Right ventricle myocardium superior (tissue), 1 donor: ENCODE results near the gene GLT1D1. TPM values are rescaled to one million over a fixed set of nuclear protein-coding genes. Genes with fewer than 3 reads are reported as not detected.
"Not testable (repeated sequence)": the region's sequence is repeated elsewhere in the genome, so short reads cannot be mapped to it uniquely, and the experiment has no call there.

ENCODE experiments used
- ATAC-seq: fragments of 200-7000 bp; cut with Tn5 transposase; one replicate; pipeline ENCODE4 v1.9.1; 2020; ENCODE audit warnings: mild to moderate bottlenecking; ENCODE audit not compliant: poor library complexity
- DNase-seq: peaks from one replicate; pipeline ENCODE4 v3.0.0-alpha.2; 2020
- intact Hi-C: fragments of 100-400 bp; cut with DNase I; formaldehyde crosslinking; loops from one replicate; pipeline ENCODE4 v1.11.2; 2022
- long read RNA-seq: library from polyadenylated mRNA; unstranded; transcript quantifications from one replicate; pipeline ENCODE4 v2.0.0, GENCODE V29; 2021
- total RNA-seq: library from RNA; stranded (reverse); fragmentation: NEBNext Ultra II Directional; extraction: Animal tissue kit (Norgen Biotek cat#: 25700); gene quantifications from one replicate; pipeline ENCODE4 v1.2.1, GENCODE V29; 2021
- donor health status: DM: no; HTN: yes; CAD: no; lungs with severe emphysema.

The GLT1D1 gene
- total RNA-seq = 0.30 TPM
- long read RNA-seq, partial matches to known transcripts = 0 of 1 reads
- long read RNA-seq, other reads (novel, unspliced or antisense) = 1 of 1 reads

DNA sequence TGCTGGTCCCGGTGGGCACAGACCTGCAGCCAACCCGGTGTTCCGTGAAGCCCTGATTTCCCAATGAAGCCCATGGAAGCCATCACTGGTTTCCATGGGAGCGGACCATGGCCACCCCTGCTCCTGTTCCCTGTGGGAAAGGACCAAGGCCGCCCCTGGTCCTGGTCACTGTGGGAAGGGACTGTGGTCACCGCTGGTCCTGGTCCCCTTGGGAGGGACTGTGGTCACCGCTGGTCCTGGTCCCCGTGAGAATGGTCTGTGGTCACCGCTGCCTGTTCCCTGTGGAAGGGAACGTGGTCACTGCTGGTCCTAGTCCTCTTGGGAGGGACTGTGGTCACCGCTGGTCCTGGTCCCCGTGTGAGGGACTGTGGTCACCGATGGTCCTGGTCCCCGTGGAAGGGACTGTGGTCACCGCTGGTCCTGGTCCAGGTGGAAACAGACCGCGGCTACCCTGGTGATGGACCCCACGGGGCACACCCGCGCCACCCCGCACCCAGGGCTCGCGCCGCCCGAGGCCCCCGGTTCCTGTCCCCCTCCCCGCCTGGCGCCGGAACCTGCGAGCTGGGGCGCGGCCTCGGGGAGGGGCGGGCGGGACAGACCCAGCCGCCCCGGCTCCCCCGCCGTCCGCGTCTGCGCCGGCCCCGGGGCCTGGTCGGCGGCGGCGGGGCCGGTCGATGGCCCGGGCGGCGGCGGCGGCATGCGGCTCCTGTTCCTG is at the start of gene GLT1D1:
GLT1D1 (plus strand) TSS at position 594 of the 715 bp plus-strand sequence; CDS start at position 698, 104 bp downstream.
- ATAC-seq (no peak), DNase-seq (no peak)
- intact Hi-C loops = no loop called here

GRCh38 chr12:128803788-128804187 is 49.5 kb upstream of the GLT1D1 start:
- peak; percentile 62 for ATAC-seq
- no peak for DNase-seq
- intact Hi-C loops = no loop called here

DNA sequence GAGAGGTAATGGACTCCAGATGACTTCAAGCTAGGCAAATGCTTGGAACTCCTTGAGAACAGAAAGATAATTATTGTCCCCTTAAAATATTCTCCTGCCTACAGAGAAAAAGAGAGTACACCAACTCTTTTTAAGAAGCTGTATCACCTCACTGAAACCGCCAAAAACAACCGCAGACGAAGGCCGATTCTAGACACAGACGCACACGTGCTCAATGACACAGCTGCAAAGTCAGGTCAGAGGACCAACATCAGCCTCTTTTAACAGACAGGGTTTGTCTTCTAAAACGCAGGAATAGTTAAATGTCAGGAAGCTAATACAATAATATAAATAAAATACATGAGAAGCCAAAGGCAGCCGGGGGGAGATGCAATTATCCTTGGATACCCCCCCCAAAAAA is 48.5 kb upstream of the GLT1D1 start:
- ATAC-seq (no peak), DNase-seq (no peak)
- intact Hi-C loops = no loop called here

GRCh38 chr12:128805406-128805805 is 47.9 kb upstream of the GLT1D1 start:
- ATAC-seq, DNase-seq, intact Hi-C loops: not testable (repeated sequence)

- intact Hi-C loops = no loop called here
- no peak for DNase-seq
Measured at GRCh38 chr12:128806573-128806972, 46.7 kb upstream of the GLT1D1 start.

DNA sequence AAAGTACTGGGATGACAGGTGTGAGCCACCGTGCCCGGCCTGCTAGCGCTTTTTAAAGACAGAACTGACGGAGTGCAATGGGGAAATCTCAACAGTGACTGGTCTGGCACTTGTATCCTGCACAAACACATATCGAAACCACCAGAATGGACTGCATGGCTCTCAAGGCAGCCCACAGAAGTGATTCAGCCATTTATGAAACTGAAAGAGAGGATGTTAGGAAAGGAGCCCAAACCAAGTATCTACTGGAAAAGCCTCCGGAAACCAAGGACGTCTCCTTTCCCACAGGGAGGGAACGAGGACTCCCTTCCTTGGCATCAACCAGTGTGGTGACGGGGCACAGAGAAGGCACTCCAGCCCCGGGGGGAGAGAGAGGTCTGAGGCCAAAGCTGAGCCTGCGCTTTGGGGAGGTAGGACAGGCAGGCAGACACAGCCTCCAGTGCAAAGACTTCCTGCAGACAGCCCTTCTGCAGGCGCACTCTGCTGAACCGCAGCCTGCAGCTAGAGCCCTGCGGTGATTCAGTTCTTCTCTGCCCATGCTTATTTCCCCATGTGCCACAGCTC is 46.0 kb upstream of the GLT1D1 start:
- intact Hi-C loops = no loop called here
- DNase-seq (peak; percentile 57), ATAC-seq (no peak)

More at GRCh38 chr12:128806573-128806972, 46.7 kb upstream of the GLT1D1 start:
- no peak for ATAC-seq

DNA sequence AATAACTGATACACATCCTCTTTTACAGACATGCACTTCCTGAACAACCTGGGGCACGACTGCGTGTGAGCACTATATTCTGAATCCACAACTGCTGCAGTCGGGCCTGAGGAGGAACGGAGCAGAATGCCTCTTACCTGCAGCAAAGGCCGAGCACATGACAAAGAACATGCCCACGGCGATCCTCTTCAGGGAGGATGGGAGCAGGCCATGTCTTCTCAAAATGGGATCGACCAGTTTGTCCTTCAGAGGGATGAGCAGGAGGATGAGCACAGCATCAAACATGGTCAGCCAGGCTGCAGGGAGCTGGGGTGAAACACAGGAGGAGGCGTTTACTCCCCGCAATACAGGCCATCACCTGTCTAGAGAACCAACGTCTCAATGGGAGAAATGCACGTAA is 44.6 kb upstream of the GLT1D1 start:
- DNase-seq (no peak), ATAC-seq (no peak)
- intact Hi-C loops = no loop called here

- ATAC-seq (peak; percentile 91), DNase-seq (peak; percentile 80)
- intact Hi-C loops = no loop called here
Measured at GRCh38 chr12:128810182-128811127, 42.8 kb upstream of the GLT1D1 start.

GRCh38 chr12:128811806-128812205 is 41.5 kb upstream of the GLT1D1 start:
- ATAC-seq = no peak
- intact Hi-C loops = no loop called here
- DNase-seq = no peak

- DNase-seq (no peak), ATAC-seq (no peak)
- intact Hi-C loops = no loop called here
Measured at GRCh38 chr12:128813392-128813791, 39.9 kb upstream of the GLT1D1 start.

DNA sequence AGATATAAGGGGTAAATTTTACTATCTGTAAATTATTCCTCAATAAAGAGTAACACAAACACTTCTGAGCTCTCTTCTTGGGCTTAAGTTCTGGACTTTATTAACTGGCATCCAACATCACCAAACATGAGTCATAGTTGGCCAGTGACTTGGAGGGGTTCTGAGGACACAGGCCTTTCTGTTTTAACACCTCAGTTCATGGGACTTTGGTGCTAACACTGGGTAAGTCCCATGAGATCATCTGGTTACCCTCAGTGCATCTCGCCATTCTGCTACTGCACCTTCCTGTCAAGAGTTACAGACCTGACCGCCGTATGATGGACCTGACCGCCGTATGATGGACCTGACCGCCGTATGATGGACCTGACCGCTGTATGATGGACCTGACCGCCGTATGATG is 39.4 kb upstream of the GLT1D1 start:
- ATAC-seq = no peak
- no peak for DNase-seq
- intact Hi-C loops = no loop called here

DNA sequence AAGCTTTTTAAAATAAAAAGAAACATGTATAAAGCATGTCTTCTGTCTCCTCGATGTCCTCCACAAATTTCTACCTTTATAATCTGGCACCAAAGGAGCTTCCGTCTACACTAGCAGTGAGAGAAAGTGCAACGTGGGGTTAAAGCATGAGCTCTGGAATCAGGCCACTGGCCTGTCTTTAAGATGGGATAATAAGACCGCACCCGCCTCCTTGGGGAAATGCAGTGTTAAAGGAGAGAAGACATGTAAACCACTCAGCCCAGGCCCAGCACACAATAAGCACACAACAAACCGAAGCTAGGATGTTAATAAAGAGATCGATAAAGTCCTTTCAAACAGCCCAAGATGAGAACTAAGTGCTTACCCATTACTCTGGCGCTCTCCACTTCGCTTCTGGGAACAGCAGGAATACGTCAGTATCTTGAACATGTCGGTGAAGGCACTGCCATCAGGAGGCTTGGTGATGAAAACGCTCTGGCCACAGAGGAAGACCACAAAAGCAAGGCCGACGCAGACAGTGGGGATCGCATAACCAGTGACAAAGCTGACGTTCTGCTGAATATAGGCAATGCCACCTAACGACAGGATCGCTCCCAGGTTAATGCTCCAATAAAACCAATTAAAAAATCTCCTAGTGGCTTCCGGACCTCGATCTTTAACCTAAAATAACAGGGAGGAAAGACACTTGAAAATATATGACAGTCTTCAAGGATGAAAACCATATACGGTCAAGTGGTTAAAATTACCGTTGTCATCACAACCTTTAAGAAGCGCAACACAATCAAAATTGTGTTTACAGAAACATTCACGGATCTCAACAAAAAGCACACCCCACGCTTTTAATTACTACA is 38.6 kb upstream of the GLT1D1 start:
- intact Hi-C loops = no loop called here
- DNase-seq (no peak), ATAC-seq (no peak)

DNA sequence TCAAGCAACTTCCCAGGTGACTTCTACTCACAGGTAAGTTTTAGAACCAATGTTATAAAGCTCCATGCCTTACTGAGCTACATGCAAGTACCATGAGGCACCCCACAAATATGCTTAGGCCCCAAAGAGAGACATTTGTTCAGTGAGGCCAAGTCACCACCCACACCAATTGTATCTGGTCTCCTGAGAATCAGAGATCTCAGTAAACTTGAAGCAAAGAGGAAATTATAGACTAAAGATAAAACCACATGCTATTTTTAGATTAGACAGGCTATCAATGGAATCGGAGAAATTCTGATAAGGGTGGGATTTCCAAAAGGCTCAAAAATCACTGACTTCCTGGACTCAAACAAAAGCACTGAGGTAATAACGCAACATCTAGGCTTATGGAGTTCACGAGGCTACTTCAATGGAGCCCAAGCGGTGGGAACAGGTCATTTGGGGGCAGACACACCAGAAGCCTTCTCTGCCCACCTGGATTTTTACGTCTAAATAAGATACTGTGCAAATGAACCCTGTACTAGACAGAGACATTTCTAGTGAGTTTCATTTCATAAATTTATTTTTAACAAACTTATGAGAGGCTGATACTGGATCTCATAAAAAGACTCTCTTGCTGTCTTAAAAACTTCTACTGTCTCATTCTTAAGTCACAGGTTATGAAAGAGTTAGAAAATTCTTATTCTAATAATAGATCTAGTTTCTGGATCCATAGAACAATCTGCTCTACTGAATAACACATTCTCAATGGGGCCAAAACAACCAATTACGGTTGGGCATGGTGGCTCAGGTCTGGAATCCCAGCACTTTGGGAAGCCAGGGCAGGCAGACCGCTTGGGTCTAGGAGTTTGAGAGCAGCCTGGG is 37.3 kb upstream of the GLT1D1 start:
- ATAC-seq (no peak), DNase-seq (no peak)
- intact Hi-C loops = no loop called here

- no peak for ATAC-seq
- no peak for DNase-seq
- intact Hi-C loops = no loop called here
Measured at GRCh38 chr12:128816643-128816920, 36.7 kb upstream of the GLT1D1 start.

DNA sequence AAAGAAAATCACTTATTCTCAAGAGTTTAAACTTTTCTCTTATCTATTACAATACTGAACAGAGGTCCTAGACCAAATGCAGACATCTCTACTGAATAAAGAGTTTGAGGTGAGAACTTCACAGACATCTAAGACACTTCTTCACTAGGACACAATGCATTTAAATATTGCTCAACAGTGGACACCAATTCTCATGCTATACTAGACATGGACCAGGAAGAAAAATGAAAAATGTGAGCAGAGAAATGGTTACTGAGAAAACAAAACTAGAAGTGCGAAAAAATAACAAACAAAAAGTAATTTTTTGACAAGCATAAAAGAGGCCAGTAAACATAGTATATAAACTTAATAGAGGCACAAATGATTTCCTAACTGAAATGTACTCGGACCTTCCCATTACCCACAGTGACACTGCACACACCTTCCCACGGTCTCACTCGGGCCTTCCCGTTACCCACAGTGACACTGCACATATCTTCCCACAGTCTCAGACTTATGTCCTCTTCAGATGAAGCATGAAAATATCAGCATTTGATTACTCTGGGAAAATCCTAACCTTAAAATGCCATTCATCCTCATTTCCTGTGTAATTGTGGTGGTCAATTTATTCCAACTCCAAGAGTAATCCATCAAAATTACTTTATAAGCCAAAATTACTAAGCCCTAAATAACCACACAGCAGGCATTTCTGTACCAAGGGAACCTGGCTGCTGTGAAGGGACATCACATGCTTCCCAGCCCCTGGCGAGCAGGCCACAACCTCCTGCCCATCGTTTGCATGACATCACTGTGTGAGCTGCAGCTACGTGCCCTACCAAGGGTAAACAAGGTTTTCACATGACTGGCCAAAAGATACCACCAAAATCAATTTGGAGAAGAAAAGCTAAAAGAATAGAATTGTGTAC is 35.9 kb upstream of the GLT1D1 start:
- peak; percentile 77 for DNase-seq
- peak; percentile 89 for ATAC-seq
- intact Hi-C loops = no loop called here

GRCh38 chr12:128818065-128819022 is 34.9 kb upstream of the GLT1D1 start:
- DNase-seq (no peak), ATAC-seq (peak; percentile 34)
- intact Hi-C loops = no loop called here
